GM21447 (cell line): Measurements from ENCODE around the gene NFATC3.
"Not testable (repeated sequence)": the region's sequence is repeated elsewhere in the genome, so short reads cannot be mapped to it uniquely, and the experiment has no call there.

Experiments used
- ATAC-seq: cut with Tn5 transposase; IDR thresholded peaks from one replicate; pipeline ENCODE4 v1.9.1; 2021; ENCODE audit not compliant: unreplicated experiment

The NFATC3 gene

GRCh38 chr16:68115851-68116250 is 30.7 kb downstream of the NFATC3 start:
- no peak for ATAC-seq

GRCh38 chr16:68116256-68116867 is 31.2 kb downstream of the NFATC3 start:
- ATAC-seq: no peak

GRCh38 chr16:68117884-68118283 is 32.7 kb downstream of the NFATC3 start:
- ATAC-seq: no peak

GRCh38 chr16:68118954-68119353 is 33.8 kb downstream of the NFATC3 start:
- peak; percentile 49 for ATAC-seq

GRCh38 chr16:68120496-68120895 is 35.3 kb downstream of the NFATC3 start:
- not testable (repeated sequence) for ATAC-seq

GRCh38 chr16:68126395-68126794 is 41.2 kb downstream of the NFATC3 start:
- peak; percentile 81 for ATAC-seq

GRCh38 chr16:68128577-68129305 is 43.6 kb downstream of the NFATC3 start:
- ATAC-seq: no peak

GRCh38 chr16:68130520-68130919 is 45.4 kb downstream of the NFATC3 start:
- ATAC-seq: no peak

- ATAC-seq: no peak
Measured at GRCh38 chr16:68131813-68132706, 46.9 kb downstream of the NFATC3 start.

GRCh38 chr16:68133000-68133399 is 47.8 kb downstream of the NFATC3 start:
- not testable (repeated sequence) for ATAC-seq

GRCh38 chr16:68134644-68135043 is 49.5 kb downstream of the NFATC3 start:
- ATAC-seq: no peak

- no peak for ATAC-seq
Measured at GRCh38 chr16:68136515-68136914, 51.3 kb downstream of the NFATC3 start.

- ATAC-seq: no peak
Measured at GRCh38 chr16:68144008-68144407, 58.8 kb downstream of the NFATC3 start.

- no peak for ATAC-seq
Measured at GRCh38 chr16:68146585-68146984, 61.4 kb downstream of the NFATC3 start.

GRCh38 chr16:68147444-68147843 is 62.3 kb downstream of the NFATC3 start:
- ATAC-seq: no peak

GRCh38 chr16:68149596-68149995 is 64.4 kb downstream of the NFATC3 start:
- ATAC-seq: no peak

GRCh38 chr16:68155425-68155824 is 70.3 kb downstream of the NFATC3 start:
- ATAC-seq: no peak

GRCh38 chr16:68162413-68162812 is 77.2 kb downstream of the NFATC3 start:
- no peak for ATAC-seq

GRCh38 chr16:68163275-68163674 is 78.1 kb downstream of the NFATC3 start:
- not testable (repeated sequence) for ATAC-seq

- no peak for ATAC-seq
Measured at GRCh38 chr16:68166264-68166663, 81.1 kb downstream of the NFATC3 start.

- no peak for ATAC-seq
Measured at GRCh38 chr16:68179196-68179795, 94.1 kb downstream of the NFATC3 start.
